HepG2 (cell line): ENCODE data around the gene DIP2C. TPM values are rescaled to one million over a fixed set of nuclear protein-coding genes. Genes with fewer than 3 reads are reported as not detected.

Source experiments
- ATAC-seq: fragments of 200-7000 bp; cut with Tn5 transposase; 3 replicates; pipeline ENCODE4 v1.9.1; 2020; ENCODE audit warnings: mild to moderate bottlenecking, moderate library complexity
- BruUV-seq: library from RNA; stranded (reverse); fragments of 400-500 nt; replicated peaks from 2 replicates; lab custom pipeline; 2021; lab: Mats Ljungman, UMichigan
- CTCF ChIA-PET: fragments of 300-600 bp; formaldehyde crosslinking; extraction: SDS; loops from one replicate; lab custom pipeline; 2021; ENCODE audit warnings: low total read pairs, inconsistent platforms, low intra/inter-chr PET ratio; lab: Yijun Ruan, JAX
- POLR2A ChIA-PET: fragments of 350-600 bp; sonication (Branson Sonifier 250); formaldehyde crosslinking; loops from one replicate; lab custom pipeline; 2020; ENCODE audit warnings: antibody characterized with exemption, inconsistent platforms; lab: Yijun Ruan, JAX
- DNase-seq: peaks from one replicate; pipeline ENCODE4 v3.0.0-alpha.2; 2015; ENCODE audit warnings: low spot score
- FAIRE-seq: peaks from 3 replicates; lab custom pipeline; 2011; peaks lifted over from hg19 to GRCh38; lab: Jason Lieb, UNC
- H2AFZ ChIP-seq: one replicate; pipeline ENCODE4 v1.6.1; 2011; ENCODE audit warnings: low read length, inconsistent platforms
- H3K27ac ChIP-seq: fragments of 300-600 bp; 3 replicates; pipeline ENCODE4 v1.8.0; 2011; ENCODE audit warnings: mixed run types, mild to moderate bottlenecking, mixed read lengths, low read length, inconsistent platforms; ENCODE audit not compliant: insufficient read depth; ENCODE audit errors: extremely low read length
- H3K27me3 ChIP-seq, 2 experiments: fragments of 200-600 bp in 1 of 2; 2 replicates in 1 of 2; 3 replicates in 1 of 2; pipeline versions ENCODE4 v1.6.0 to v1.8.0; 2011; ENCODE audit warnings: low read length in 2 of 2, mild to moderate bottlenecking in 2 of 2, moderate library complexity in 2 of 2, inconsistent platforms in 1 of 2; ENCODE audit not compliant: insufficient read depth in 2 of 2, control insufficient read depth in 1 of 2
- H3K36me3 ChIP-seq, 2 experiments: fragments of 200-600 bp in 1 of 2; replicated peaks in 1 of 2; 2 replicates in 1 of 2; 3 replicates in 1 of 2; pipeline versions ENCODE4 v1.5.1 to v1.8.0; 2011; ENCODE audit warnings: low read length in 2 of 2, inconsistent platforms in 1 of 2; ENCODE audit not compliant: insufficient read depth in 2 of 2, control insufficient read depth in 1 of 2
- H3K4me1 ChIP-seq: 2 replicates; pipeline ENCODE4 v1.5.1; 2012; ENCODE audit warnings: low read length, inconsistent platforms; ENCODE audit not compliant: insufficient read depth
- H3K4me2 ChIP-seq: 2 replicates; pipeline ENCODE4 v1.6.0; 2011; ENCODE audit warnings: low read depth, low read length, inconsistent platforms
- H3K4me3 ChIP-seq, 3 experiments: fragments of 200-600 bp in 1 of 3; sonication (generic), shearing (Covaris generic) in 1 of 3; replicated peaks in 1 of 3; 2 replicates each; pipeline ENCODE4 v1.5.1; 2011 to 2016; ENCODE audit warnings: low read length in 3 of 3, inconsistent platforms in 2 of 3, low read depth in 2 of 3, mild to moderate bottlenecking in 2 of 3, control low read depth in 1 of 3, mixed read lengths in 1 of 3; ENCODE audit not compliant: insufficient read depth in 1 of 3
- H3K79me2 ChIP-seq: one replicate; pipeline ENCODE4 v1.6.1; 2011; ENCODE audit warnings: low read length, inconsistent platforms; ENCODE audit not compliant: insufficient read depth
- H3K9ac ChIP-seq: 2 replicates; pipeline ENCODE4 v1.6.0; 2011; ENCODE audit warnings: mild to moderate bottlenecking, low read depth, low read length, inconsistent platforms; ENCODE audit not compliant: insufficient read depth
- H3K9me3 ChIP-seq: 2 replicates; pipeline ENCODE4 v1.5.1; 2012; ENCODE audit warnings: mild to moderate bottlenecking, low read length
- H4K20me1 ChIP-seq: 2 replicates; pipeline ENCODE4 v1.6.0; 2011; ENCODE audit warnings: inconsistent platforms, mild to moderate bottlenecking, low read length, moderate library complexity; ENCODE audit not compliant: insufficient read depth
- CEBPB ChIP-seq: IDR thresholded peaks from 2 replicates; pipeline ENCODE4 v1.6.1; 2011; ENCODE audit warnings: low read depth, low read length, improper control_type of control experiment, borderline replicate concordance
- MXD3 ChIP-seq: IDR thresholded peaks from 2 replicates; pipeline ENCODE4 v1.6.1; 2016; ENCODE audit warnings: mild to moderate bottlenecking, missing biosample characterization, missing genetic modification reagents
- NCOA2 ChIP-seq: sonication (generic); formaldehyde crosslinking; IDR thresholded peaks from 2 replicates; pipeline ENCODE4 v1.8.0; 2022; ENCODE audit warnings: inconsistent platforms
- SOX13 ChIP-seq, 3 experiments: fragments of 450-650 bp in 1 of 3; sonication (generic) in 1 of 3; formaldehyde crosslinking in 1 of 3; IDR thresholded peaks in 2 of 3; conservative IDR thresholded peaks in 1 of 3; 2 replicates each; pipeline versions ENCODE4 v1.5.0 to v1.6.1; 2016 to 2020; ENCODE audit warnings: antibody characterized with exemption in 1 of 3, mild to moderate bottlenecking in 1 of 3, missing compliant biosample characterization in 1 of 3, missing genetic modification reagents in 1 of 3, moderate library complexity in 1 of 3
- ZNF530 ChIP-seq: sonication (generic); formaldehyde crosslinking; IDR thresholded peaks from 2 replicates; pipeline ENCODE4 v1.5.0; 2020; ENCODE audit warnings: low read depth, mild to moderate bottlenecking, missing genetic modification reagents
- WGBS: methylation state at CpG from one replicate; pipeline ENCODE4 v1.1.6; 2017; ENCODE audit warnings: low lambda C conversion rate; 5-methylcytosine and 5-hydroxymethylcytosine counted together
- in situ Hi-C: cut with HindIII; loops from 2 replicates; pipeline ENCODE4 v1.10.0; 2017; ENCODE audit warnings: low pct_unique_long_range_greater_than_20kb; ENCODE audit not compliant: extremely low pct_ligation_motif_present
- intact Hi-C: fragments of 100-400 bp; cut with micrococcal nuclease; formaldehyde crosslinking; loops from one replicate; pipeline ENCODE4 v1.10.0; 2022; ENCODE audit not compliant: unreplicated experiment
- polyA plus RNA-seq, 8 experiments: library from polyadenylated mRNA; depleted of rRNA in 3 of 8; stranded (reverse) in 7 of 8; unstranded in 1 of 8; fragments of >200 nt; fragmentation: Illumina TruSeq in 4 of 8; extraction: Trizol in 4 of 8; gene quantifications; 2 replicates each; pipeline versions ENCODE4 v1.2.1 to v1.2.3, GENCODE V29; 2011 to 2016; ENCODE audit warnings: low read depth in 4 of 8, missing spikeins in 1 of 8, mixed read lengths in 1 of 8; ENCODE audit not compliant: insufficient read depth in 1 of 8
- total RNA-seq, 5 experiments: library from RNA; depleted of rRNA; stranded (reverse); fragments of >200 nt; fragmentation: Illumina TruSeq; extraction: Trizol; gene quantifications; 2 replicates each; pipeline ENCODE4 v1.2.3, GENCODE V29; 2016; ENCODE audit warnings: low read depth in 1 of 5

Gene DIP2C
- total and polyA plus RNA-seq, 2 of the 13 experiments (the other 11 are each of a cell fraction or from before 2014, with no cell fraction given) = 2.2 to 2.7 TPM

GRCh38 chr10:327889-328852 is 361.3 kb downstream of the DIP2C start:
- intact Hi-C loops (no loop called here), in situ Hi-C loops (no loop called here)
- peaks cover 32% of the 10 kb centered on the region for H3K4me1 ChIP-seq
- no peaks in the 10 kb centered on the region for H3K9me3 ChIP-seq
- H4K20me1 ChIP-seq = no peaks in the 10 kb centered on the region
- no TSS peak for BruUV-seq
- no peaks in the 10 kb centered on the region; a peak in 1 of 5 replicates for H3K27me3 ChIP-seq
- no peaks in the 10 kb centered on the region; a peak in 2 of 5 replicates for H3K36me3 ChIP-seq
- POLR2A ChIA-PET = interaction anchor here (1.5 to 1.7 kb wide), 2 partner anchors 20 to 25 kb away, joined by 3 to 6 read pairs; no protein-coding TSS in a partner anchor
- H2AFZ ChIP-seq = no peak overlapping the region
- 95% methylated on average over 22 of the region's 22 CpGs for WGBS
- H3K4me2 ChIP-seq = no peak overlapping the region; the same call in 1 of the 2 replicates
- no peak overlapping the region for H3K4me3 ChIP-seq
- FAIRE-seq (no peak), DNase-seq (no peak), ATAC-seq (no peak)
- no peak overlapping the region for H3K27ac ChIP-seq
- H3K9ac ChIP-seq = no peak overlapping the region
- CTCF ChIA-PET = no interaction called here
- TF ChIP-seq MXD3 (CRISPR knock-in tag) (no peak), ZNF530 (no peak), NCOA2 (CRISPR knock-in tag) (no peak), CEBPB (peak; percentile 29; the same call in 1 of the 2 replicates), SOX13 (IDR thresholded peaks at IDR 0.05) (no peak), SOX13 (CRISPR knock-in tag; conservative IDR thresholded peaks at IDR 0.05 in 1 of 2, IDR thresholded peaks at IDR 0.05 in 1 of 2) (peak in 1 of 2 experiments; percentile 10; a peak in 1 of 4 replicates)
- H3K79me2 ChIP-seq = no peaks in the 10 kb centered on the region
